Panc1 (cell line): ENCODE measurements around the gene DIAPH1. TPM values are rescaled to one million over a fixed set of nuclear protein-coding genes. Genes with fewer than 3 reads are reported as not detected.

Experiments
- ATAC-seq: fragments of 200-7000 bp; cut with Tn5 transposase; 2 replicates; pipeline ENCODE4 v1.9.1; 2020; ENCODE audit warnings: mild to moderate bottlenecking, moderate library complexity
- BruUV-seq: library from RNA; stranded (reverse); fragments of 400-500 nt; replicated peaks from 2 replicates; lab custom pipeline; 2021; lab: Mats Ljungman, UMichigan
- CTCF ChIA-PET: fragments of 300-600 bp; sonication (Branson Sonifier 250); formaldehyde crosslinking; loops from one replicate; lab custom pipeline; 2022; ENCODE audit warnings: antibody characterized with exemption; lab: Charles Lee
- POLR2A ChIA-PET: fragments of 300-600 bp; sonication (Branson Sonifier 250); formaldehyde crosslinking; loops from one replicate; lab custom pipeline; 2022; ENCODE audit warnings: antibody characterized with exemption; lab: Charles Lee
- DNase-seq: peaks from one replicate; pipeline ENCODE4 v3.0.0-alpha.2; 2010; ENCODE audit warnings: low read depth, low spot score
- H3K27ac ChIP-seq: 2 replicates; pipeline ENCODE4 v1.5.1; 2011; ENCODE audit warnings: mild to moderate bottlenecking, low read length, inconsistent platforms
- H3K27me3 ChIP-seq: fragments of 200-500 bp; sonication (Bioruptor generic); 2 replicates; pipeline ENCODE4 v1.6.0; 2014; ENCODE audit warnings: low read length, inconsistent platforms; ENCODE audit not compliant: control insufficient read depth, insufficient read depth
- H3K36me3 ChIP-seq: fragments of 200-500 bp; sonication (Bioruptor generic); 2 replicates; pipeline ENCODE4 v1.5.1; 2014; ENCODE audit warnings: inconsistent platforms, mild to moderate bottlenecking, low read length, moderate library complexity; ENCODE audit not compliant: control insufficient read depth, insufficient read depth
- H3K4me1 ChIP-seq: 2 replicates; pipeline ENCODE4 v1.5.1; 2011; ENCODE audit warnings: inconsistent platforms, mild to moderate bottlenecking, low read length, moderate library complexity; ENCODE audit not compliant: control insufficient read depth, insufficient read depth
- H3K4me3 ChIP-seq, 2 experiments: 2 replicates each; pipeline ENCODE4 v1.5.1; 2011 to 2012; ENCODE audit warnings: low read depth in 2 of 2, low read length in 2 of 2, mild to moderate bottlenecking in 2 of 2, inconsistent platforms in 1 of 2, moderate library complexity in 1 of 2
- H3K9me3 ChIP-seq: fragments of 200-500 bp; sonication (Bioruptor generic); 2 replicates; pipeline ENCODE4 v1.5.1; 2014; ENCODE audit warnings: low read depth, mild to moderate bottlenecking, inconsistent platforms, low read length, moderate library complexity; ENCODE audit not compliant: control insufficient read depth, insufficient read depth
- CTCF ChIP-seq: fragments of 450-650 bp; IDR thresholded peaks from 2 replicates; pipeline ENCODE4 v1.5.1; 2017; ENCODE audit warnings: mild to moderate bottlenecking
- POLR2AphosphoS5 ChIP-seq: IDR thresholded peaks from 2 replicates; pipeline ENCODE4 v1.6.1; 2012; ENCODE audit warnings: mild to moderate bottlenecking, low read depth, low read length, moderate library complexity
- SIN3A ChIP-seq: IDR thresholded peaks from 2 replicates; pipeline ENCODE4 v1.6.1; 2012; ENCODE audit warnings: low read depth, mild to moderate bottlenecking, low read length, moderate library complexity, borderline replicate concordance; ENCODE audit not compliant: insufficient read depth
- TCF7L2 ChIP-seq: IDR thresholded peaks from 2 replicates; pipeline ENCODE4 v1.6.1; 2011; ENCODE audit warnings: mild to moderate bottlenecking, low read depth, low read length, inconsistent platforms
- in situ Hi-C: cut with HindIII; loops from 2 replicates; pipeline ENCODE4 v1.10.0; 2016; ENCODE audit warnings: low sequenced_read_pairs, low pct_unique_long_range_greater_than_20kb
- intact Hi-C: fragments of 100-400 bp; cut with micrococcal nuclease; formaldehyde crosslinking; loops from one replicate; pipeline ENCODE4 v1.10.0; 2022; ENCODE audit not compliant: unreplicated experiment
- total RNA-seq: library from RNA; stranded (reverse); gene quantifications from one replicate; pipeline ENCODE4 v1.2.1, GENCODE V29; 2021; ENCODE audit not compliant: unreplicated experiment
- TF ChIP-seq, protein P1 (sequence below), 2 experiments: IDR thresholded peaks; 2 replicates each; pipeline ENCODE4 v1.6.1; 2011 to 2012; ENCODE audit warnings: low read depth in 2 of 2, control low read depth in 1 of 2, low read length in 1 of 2, mild to moderate bottlenecking in 1 of 2, moderate library complexity in 1 of 2; ENCODE audit not compliant: insufficient read depth in 1 of 2

Gene DIAPH1
- total RNA-seq, 1 experiment from 2014 or later = 155 TPM

DNA sequence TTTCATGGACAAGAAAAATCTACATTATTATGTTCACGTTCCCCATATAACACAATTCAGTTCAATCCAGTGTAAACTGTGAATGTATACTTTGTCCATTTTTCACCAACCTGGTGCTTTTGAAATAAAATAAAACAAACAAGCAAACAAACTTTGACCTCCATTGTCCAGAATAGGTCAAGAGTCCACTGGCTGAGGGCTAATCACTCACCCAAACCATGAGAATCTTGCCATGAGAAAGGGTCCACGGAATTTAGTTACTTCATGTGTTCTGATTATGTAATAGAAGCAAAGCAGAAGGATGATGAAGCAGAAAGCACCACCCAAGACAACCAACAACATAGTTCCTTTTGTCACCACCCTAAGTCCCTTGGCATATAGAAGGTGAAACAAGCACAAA, 28.7 kb downstream of the DIAPH1 start:
- peaks cover 9% of the 10 kb centered on the region for H3K36me3 ChIP-seq
- H3K9me3 ChIP-seq = no peaks in the 10 kb centered on the region
- CTCF ChIA-PET = interaction anchor here (0.6 kb wide), 1 partner anchor 200 kb away, joined by 4 read pairs; no protein-coding TSS in a partner anchor
- DNase-seq = no peak
- no peaks in the 10 kb centered on the region for H3K4me1 ChIP-seq
- no peak overlapping the region for H3K27ac ChIP-seq
- H3K27me3 ChIP-seq = no peaks in the 10 kb centered on the region
- ATAC-seq = no peak
- no peak overlapping the region for H3K4me3 ChIP-seq
- POLR2A ChIA-PET = interaction anchor here (0.6 kb wide), 1 partner anchor 9 kb away, joined by 5 read pairs; no protein-coding TSS in a partner anchor
- no peak for TF ChIP-seq CTCF
- TF ChIP-seq POLR2AphosphoS5 = no peak
- no peak for TF ChIP-seq TCF7L2
- TF ChIP-seq SIN3A = no peak
- TF ChIP-seq, protein P1, sequence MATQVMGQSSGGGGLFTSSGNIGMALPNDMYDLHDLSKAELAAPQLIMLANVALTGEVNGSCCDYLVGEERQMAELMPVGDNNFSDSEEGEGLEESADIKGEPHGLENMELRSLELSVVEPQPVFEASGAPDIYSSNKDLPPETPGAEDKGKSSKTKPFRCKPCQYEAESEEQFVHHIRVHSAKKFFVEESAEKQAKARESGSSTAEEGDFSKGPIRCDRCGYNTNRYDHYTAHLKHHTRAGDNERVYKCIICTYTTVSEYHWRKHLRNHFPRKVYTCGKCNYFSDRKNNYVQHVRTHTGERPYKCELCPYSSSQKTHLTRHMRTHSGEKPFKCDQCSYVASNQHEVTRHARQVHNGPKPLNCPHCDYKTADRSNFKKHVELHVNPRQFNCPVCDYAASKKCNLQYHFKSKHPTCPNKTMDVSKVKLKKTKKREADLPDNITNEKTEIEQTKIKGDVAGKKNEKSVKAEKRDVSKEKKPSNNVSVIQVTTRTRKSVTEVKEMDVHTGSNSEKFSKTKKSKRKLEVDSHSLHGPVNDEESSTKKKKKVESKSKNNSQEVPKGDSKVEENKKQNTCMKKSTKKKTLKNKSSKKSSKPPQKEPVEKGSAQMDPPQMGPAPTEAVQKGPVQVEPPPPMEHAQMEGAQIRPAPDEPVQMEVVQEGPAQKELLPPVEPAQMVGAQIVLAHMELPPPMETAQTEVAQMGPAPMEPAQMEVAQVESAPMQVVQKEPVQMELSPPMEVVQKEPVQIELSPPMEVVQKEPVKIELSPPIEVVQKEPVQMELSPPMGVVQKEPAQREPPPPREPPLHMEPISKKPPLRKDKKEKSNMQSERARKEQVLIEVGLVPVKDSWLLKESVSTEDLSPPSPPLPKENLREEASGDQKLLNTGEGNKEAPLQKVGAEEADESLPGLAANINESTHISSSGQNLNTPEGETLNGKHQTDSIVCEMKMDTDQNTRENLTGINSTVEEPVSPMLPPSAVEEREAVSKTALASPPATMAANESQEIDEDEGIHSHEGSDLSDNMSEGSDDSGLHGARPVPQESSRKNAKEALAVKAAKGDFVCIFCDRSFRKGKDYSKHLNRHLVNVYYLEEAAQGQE (IDR thresholded peaks at IDR 0.05; ENCODE audit: insufficient read depth in 1 of 2, low read depth in 2 of 2, low read length in 1 of 2) = no peak
- no TSS peak for BruUV-seq
- intact Hi-C loops = no loop called here
- in situ Hi-C loops = no loop called here

DNA sequence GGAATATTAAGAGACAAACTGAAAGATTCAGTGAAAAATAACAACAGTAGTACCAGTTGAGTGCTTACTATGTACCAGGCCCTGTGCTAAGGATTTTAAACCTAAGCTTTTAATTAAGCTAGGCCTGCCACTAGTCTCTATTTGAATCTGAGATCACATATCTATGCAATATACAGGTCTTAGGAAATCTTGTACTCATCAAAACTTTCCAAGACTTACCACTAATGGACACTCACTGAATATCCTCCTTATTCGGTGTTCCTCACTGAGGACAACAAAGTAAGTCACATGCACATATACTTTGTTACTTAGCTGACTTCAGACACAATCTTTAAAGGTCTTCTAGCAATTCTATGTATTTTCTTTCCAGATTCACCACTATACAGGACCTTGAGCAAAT, 32.6 kb downstream of the DIAPH1 start:
- TF ChIP-seq CTCF (no peak), POLR2AphosphoS5 (no peak), TCF7L2 (no peak), SIN3A (no peak)
- TF ChIP-seq, protein P1 (IDR thresholded peaks at IDR 0.05; ENCODE audit: insufficient read depth in 1 of 2, low read depth in 2 of 2, low read length in 1 of 2) = no peak
- POLR2A ChIA-PET = no interaction called here
- DNase-seq = no peak
- CTCF ChIA-PET = no interaction called here
- intact Hi-C loops = no loop called here
- Histone ChIP-seq H3K9me3 (no peaks in the 10 kb centered on the region), H3K27ac (no peak overlapping the region), H3K4me1 (no peaks in the 10 kb centered on the region), H3K36me3 (peaks cover 29% of the 10 kb centered on the region), H3K4me3 (no peak overlapping the region), H3K27me3 (no peaks in the 10 kb centered on the region)
- no TSS peak for BruUV-seq
- ATAC-seq = no peak
- in situ Hi-C loops = no loop called here
